ENCODE results near the gene BRSK2.

The BRSK2 gene

DNA sequence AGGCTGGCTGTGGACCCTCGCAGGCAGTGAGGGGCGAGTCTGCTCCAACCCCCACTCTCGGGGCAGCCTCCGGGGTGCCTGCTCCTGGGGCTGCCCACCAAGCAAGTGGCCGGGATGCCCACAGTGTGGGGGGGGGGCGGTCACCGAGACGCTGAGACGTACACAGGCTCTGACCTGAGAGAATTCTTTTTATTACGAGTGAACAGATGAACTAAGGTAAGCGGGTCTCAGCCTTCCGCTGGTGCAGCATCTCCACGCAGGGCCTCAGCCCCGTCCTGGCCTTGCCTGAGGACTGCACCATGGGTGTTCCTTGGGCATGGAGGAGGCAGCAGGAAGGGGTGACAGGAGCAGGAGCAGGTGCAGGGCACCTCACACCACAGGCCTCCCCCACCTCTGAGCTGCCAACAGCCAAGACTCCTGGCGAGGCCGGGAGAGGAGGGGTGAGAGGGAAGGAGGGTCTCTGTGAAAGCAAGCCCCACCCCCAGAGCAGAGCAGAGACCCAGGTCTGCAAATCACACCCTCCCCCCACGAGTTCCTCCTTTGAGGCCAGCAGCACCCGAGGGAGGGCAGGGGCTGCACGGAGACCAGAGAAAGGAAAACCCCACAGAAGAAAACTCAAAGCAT is 79.7 kb downstream of the BRSK2 start:
- DNase-seq (ENCODE audit: low read depth), result no peak

GRCh38 chr11:1469911-1470680 is 80.4 kb downstream of the BRSK2 start:
- no peak for DNase-seq (ENCODE audit: low read depth)

DNA sequence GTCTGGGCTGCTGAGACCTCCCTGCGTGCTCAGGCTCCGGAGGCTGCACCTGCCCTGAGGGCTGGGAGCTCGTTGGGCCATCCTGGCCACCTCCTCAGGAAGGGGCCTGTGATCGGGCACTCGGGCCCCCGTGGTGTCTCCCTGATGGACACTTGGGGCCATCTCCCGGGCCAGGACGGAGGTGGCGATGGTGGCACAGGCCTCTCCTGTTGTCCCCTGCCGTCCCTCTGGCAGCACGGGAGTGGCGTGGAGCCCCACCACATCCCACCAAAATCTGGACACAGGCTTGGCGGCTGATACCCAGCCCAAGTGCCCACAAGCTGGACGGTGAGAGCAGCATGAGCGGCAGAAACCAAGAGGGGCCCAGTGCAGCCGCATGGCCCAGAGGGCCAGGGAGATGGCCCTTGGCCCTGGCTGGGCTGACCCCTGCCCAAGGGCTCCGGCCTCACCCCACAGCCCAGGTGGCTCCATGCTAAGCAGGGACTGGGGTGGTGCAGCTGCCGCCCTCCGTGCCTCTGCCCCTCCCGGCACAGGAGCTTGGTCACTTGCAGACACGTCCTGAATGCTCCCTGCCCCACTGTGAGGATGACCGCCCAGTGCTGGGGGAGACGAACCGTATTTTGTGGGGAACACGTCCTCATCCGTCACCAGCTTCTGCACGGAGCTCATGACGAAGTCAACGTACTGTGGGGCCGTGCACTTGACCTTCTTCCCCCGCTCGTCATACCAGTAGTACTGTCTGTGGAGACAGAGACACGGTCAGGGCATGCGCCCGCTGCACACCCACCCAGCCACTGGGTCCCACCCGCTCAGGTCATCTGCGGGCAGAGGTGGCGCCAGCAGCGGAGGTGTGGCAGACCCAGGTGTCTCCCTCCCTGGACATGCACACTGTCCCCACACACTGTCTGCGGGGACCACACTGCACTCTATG is 81.2 kb downstream of the BRSK2 start:
- no peak for DNase-seq (ENCODE audit: low read depth)

DNA sequence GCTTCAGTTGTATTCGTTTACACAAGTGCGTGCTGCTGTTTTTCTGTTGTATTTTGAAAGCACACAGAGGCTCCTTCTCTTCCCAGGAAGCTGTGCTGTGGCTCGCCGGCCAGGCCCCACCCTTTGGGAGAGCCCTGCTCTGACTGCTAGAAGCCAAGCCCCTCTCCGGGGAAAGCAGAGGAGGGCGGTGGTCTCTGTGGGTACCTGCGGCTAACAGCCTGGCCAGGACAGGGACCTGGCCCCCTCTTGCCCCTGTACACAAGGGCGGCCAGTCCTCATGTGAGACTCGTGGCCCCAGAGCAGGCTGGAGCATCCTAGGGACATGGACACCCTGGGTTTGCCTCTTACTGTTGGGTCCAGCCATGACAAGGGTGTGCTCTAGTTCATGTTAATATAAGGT is 82.0 kb downstream of the BRSK2 start:
- no peak for DNase-seq (ENCODE audit: low read depth)

- no peak for DNase-seq (ENCODE audit: low read depth)
Observed at GRCh38 chr11:1472180-1473005, 82.7 kb downstream of the BRSK2 start.

DNA sequence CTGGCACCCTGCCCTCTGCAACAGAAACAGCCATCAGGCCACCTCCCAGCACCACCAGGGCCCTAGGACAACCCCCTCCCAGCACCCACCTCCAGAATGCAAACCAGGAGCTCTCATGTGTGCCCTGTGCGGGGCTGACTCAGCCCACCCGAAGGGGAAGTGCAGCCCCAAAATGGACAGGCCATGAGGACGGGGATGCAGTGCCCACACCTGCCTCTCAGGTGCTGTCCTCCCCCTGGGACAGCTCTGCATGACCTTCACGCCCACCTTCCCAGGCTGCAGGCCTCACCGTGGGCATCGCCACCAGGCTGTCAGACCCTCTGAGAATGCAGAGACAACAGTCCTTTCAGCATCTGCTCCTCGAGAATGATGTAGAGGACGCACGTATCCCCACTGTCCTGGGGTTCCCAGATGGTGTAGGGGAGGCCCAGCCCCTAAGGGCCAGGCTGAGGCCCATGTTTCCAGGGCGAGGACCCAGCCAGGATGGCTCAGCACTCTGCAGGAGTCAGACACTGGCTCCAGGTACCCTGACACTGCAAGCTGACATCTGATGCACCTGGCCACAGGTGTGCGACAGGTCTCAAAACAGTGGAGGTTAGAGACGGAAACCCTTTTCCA is 83.4 kb downstream of the BRSK2 start:
- DNase-seq (ENCODE audit: low read depth), result no peak

- no peak for DNase-seq (ENCODE audit: low read depth)
Observed at GRCh38 chr11:1473786-1474185, 84.1 kb downstream of the BRSK2 start.

GRCh38 chr11:1475841-1476240 is 86.1 kb downstream of the BRSK2 start:
- DNase-seq (ENCODE audit: low read depth), result no peak

GRCh38 chr11:1476940-1477736 is 87.4 kb downstream of the BRSK2 start:
- DNase-seq (ENCODE audit: low read depth), result no peak

DNA sequence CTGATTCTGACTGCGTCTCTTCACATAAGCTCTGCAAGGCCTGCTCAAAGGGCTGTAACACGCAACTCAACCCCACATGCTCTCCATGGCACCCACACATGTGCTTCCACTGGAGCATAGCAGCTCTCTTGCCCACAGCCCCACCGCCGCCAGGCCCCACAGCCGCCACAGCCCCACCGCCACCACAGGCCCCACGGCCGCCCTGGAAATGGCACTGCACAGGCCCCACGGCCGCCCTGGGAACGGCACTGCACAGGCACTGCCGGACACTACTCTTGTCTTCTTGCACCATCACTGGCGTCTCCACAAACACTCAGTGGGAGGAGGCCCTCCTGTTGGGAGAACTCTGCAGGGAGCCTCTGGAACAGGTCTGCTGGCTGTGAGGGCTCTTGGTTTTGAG is 88.3 kb downstream of the BRSK2 start:
- DNase-seq (ENCODE audit: low read depth), result no peak

- no peak for DNase-seq (ENCODE audit: low read depth)
Observed at GRCh38 chr11:1478544-1478943, 88.8 kb downstream of the BRSK2 start.

DNA sequence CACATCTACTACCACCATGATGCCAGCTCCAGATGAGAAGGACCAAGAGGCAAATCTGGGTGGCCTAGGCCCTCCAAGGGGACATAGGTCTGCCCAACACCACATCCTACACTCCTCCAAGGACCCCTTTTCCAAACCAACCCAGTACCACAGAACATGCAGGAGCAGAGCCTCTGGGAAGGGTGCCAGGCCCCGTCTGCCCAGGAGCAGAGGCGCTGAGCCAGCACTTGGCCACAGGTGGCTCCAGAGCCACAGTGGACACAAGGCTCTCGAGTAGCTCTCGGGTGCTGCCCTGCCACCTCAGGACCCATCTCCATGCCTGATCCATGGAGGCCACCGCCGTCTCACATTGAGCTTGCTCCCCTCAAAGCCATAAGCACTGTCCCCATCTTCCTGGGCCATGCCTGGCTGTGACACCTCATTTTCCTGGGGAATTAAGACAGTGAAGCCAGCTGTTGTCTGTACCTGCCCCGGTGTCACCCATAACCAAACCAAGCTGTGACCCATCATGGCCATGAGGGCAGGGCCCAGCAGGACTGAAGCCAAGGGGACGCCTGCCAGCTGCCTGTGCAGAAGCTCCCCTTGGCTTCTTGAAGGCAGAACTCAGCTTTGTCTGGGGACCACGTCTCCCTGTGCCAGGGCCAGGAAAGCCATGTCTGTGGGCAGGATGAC is 89.4 kb downstream of the BRSK2 start:
- no peak for DNase-seq (ENCODE audit: low read depth)

DNA sequence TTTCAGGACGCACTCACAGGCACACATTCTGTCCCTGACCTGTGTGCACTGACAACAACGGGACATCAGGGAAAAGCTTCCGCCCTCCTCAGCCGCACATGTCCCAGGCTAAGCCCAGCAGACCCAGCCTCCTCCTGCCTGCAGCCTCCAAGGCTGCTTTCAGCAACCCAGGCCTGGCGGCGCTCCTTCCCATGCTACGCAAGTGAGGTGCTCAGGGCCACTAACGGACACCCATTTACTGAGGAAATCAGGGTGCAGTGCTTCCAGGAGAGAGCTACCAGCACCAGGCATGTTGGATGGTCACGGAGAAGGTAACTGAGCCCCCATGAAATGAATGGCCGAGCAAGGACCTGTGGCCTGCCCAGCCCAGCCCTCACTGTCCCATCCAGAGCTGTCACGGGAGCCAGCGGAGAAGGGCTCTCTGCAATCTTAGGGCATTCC is 90.0 kb downstream of the BRSK2 start:
- no peak for DNase-seq (ENCODE audit: low read depth)

DNA sequence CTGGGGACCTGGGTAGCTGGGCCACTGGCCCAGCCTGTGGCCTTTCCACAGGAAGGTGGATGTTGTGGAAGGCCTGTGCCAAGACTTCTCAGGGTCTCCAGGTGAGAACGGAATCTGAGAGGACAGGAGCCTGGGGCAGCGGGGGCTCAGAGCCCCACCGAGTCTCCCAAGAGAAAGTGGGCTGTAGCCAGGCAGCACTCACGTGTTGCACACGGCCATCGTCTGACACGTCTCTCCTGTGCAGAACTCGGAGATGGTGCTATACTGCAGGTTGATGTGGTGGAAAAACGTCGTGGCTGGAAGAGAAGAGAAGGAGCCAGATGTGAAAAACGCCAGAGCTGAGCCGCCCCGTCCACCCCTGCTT is 90.4 kb downstream of the BRSK2 start:
- DNase-seq (ENCODE audit: low read depth), result no peak

DNA sequence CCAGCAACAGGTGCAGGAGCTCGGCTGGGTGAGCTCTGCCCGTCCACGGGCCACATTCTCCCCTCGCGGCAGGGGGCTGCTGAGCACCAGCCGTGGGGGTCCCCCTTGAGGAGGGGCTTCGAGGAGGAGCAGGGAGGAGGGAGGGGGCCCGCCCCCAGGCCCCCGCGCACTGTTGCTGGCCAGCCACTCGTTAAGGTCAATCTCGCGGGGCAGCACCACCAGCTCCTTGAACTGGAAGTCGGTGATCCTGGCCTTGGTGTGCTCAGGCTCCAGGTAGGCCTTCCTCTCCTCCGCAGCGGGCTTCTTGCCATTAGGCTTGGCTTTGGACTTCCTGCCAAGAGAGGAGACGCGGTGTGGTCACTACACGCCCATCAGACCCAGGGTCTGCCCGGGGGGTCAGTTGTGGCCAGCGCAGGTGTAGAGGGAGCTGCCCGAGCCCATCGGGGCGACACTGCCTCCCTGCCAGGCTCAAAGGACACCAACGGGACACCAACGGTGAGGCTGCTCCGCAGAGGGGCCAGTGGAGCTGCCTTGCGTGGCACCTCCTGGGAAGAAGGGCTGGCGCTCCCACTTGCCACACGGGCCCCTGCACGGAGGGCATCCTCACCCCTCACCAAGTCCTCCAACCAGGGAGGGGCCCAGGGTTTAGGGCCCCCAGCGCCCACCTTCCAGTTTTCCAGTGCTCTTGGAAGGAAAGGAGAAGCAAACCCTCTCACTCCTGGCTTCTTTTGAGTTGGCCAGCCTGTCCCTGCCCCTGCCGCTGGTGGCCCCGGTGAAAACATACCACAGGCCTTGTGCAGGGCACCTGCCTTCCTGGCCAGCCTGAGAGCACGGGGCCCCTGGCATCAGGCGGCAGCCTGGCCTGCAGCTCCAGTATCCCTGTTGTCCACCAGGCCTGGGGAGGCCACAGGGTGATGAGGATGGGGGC is 91.1 kb downstream of the BRSK2 start:
- no peak for DNase-seq (ENCODE audit: low read depth)

DNA sequence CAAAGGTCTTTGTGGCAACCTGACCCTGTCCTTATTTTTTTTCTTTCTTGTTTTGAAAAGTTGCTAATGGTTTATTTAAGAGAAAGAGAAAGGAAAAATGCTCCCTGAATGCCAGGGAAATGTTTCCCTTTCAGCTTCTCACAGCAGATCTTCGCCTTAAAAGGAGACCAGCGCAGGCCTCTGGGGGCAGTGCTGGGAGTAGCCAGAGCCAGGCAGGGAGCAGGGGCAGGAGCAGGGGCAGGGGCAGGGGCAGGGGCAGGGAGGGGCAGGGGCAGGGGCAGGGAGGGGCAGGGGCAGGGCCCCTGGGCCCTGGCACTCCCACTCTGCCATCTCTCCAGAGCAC is 91.7 kb downstream of the BRSK2 start:
- no peak for DNase-seq (ENCODE audit: low read depth)

DNA sequence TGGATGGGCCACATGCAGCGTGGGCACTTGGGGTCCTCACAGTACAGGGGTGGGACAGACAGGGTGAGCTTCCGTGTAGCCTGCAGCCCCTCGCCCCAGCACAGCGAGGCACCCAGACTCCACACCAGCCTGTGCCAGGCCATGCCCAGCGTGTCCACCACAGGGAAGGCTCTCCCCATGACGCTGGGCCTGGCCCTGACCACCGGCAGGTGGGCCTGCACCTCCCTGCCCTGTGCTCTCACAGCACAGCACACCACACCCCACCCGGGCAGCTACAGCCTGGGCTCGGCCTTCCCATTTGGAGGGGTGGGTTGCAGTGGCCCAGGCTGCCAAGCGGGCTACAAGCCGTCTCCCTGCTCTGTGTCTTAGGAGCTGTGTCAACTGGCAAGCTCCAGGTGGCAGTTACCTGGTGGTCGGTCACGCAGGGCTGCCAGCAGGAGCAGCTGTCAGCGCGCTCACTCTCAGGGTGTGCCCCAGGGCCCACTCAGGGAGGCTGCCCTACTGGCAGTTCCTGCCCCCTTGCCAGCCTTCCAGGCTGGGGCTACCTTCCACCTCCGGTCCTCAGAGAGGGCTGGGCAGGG is 92.2 kb downstream of the BRSK2 start:
- no peak for DNase-seq (ENCODE audit: low read depth)

GRCh38 chr11:1482581-1483444 is 93.1 kb downstream of the BRSK2 start:
- DNase-seq (ENCODE audit: low read depth), result no peak

All from activated gamma-delta T cell treated with anti-CD3 and anti-CD28 coated beads, Interleukin-2, amount 50 U/mL, for 16 hours (primary cell).